GM20000 (cell line): Measurements from ENCODE around the gene DKC1.

Experiments used
- DNase-seq: peaks from one replicate; pipeline ENCODE4 v3.0.0; 2012; ENCODE audit warnings: low spot score
- TF ChIP-seq, protein P1 (sequence below): IDR thresholded peaks from 2 replicates; pipeline ENCODE4 v1.5.1; 2012; ENCODE audit warnings: mild to moderate bottlenecking, control low read depth; ENCODE audit errors: extremely low read depth, missing control alignments

The DKC1 gene

DNA sequence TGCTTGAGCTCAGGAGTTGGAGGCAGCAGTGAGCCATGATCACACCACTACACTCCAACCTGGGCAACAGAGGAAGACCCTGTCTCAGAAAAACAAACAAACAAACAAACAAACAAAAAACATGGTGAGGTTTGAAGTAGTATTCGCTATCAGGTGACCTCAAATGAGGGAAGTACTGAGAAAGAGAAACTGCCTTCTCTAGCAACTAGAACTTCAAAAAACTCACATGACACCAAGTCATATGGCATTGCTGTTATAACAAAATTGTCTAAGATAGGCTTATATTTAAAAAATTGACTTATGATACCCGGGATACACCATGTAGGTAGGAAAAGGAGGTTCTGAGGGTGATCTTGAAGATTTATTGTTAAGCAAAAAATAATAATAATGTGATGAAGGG, 32.4 kb downstream of the DKC1 start:
- TF ChIP-seq, protein P1, sequence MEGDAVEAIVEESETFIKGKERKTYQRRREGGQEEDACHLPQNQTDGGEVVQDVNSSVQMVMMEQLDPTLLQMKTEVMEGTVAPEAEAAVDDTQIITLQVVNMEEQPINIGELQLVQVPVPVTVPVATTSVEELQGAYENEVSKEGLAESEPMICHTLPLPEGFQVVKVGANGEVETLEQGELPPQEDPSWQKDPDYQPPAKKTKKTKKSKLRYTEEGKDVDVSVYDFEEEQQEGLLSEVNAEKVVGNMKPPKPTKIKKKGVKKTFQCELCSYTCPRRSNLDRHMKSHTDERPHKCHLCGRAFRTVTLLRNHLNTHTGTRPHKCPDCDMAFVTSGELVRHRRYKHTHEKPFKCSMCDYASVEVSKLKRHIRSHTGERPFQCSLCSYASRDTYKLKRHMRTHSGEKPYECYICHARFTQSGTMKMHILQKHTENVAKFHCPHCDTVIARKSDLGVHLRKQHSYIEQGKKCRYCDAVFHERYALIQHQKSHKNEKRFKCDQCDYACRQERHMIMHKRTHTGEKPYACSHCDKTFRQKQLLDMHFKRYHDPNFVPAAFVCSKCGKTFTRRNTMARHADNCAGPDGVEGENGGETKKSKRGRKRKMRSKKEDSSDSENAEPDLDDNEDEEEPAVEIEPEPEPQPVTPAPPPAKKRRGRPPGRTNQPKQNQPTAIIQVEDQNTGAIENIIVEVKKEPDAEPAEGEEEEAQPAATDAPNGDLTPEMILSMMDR: no peak
- DNase-seq: no peak

DNA sequence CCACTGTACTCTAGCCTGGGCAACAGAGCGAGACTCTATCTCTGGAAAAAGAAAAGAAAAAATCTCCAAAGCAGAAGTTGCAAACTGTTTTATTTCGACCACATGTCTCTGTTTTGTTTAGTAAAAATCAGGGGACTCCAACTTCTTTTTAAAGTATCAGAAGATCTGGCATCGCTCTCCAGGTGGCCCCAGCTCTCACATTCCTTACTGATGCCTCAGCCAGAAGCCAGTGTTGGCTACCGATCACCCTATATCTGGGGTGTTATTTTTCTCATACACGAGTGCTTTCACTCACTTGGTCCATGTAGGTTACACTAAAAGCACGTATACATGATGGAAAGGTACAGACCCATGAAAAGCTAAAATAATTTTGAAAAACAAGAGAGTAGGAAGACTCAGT, 34.3 kb downstream of the DKC1 start:
- TF ChIP-seq, protein P1: no peak
- no peak for DNase-seq

DNA sequence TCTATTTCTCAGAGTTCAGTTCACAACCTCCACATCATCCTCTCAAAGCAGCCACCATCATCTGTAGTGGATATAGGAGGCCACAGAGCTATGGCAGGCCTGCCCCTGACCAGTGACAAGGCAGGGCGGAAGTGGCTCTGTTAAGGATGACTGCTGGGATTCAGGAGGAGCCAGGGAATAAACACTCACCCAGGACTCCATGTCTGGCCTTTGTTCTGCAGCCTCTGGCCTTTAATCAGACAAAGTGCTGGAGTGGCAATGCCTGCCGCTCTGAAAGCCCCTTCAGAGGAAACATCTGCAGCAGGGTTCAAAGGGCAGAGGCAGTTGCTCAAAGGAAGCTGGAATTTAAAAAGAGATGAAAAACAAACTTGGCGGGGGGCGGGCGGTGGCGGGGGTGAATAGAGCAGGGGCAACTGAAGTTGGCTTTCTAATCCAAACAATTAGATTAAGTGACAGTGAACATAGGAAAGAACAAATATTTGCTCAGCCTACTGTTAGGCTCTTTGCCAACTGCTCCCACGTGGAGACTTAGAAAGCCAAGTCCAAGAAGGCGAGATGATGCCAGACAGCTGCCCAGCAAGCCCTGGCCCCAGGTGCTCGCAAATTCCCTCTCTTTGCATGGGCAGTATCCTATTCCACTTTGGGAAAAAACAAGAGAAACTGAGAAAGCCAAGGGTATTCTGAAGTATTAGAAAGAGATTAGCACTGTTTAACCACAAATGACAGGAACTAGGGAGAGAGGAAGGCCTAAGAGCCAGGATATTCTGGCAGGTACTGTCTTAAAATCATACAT, 37.1 kb downstream of the DKC1 start:
- TF ChIP-seq, protein P1: no peak
- no peak for DNase-seq

DNA sequence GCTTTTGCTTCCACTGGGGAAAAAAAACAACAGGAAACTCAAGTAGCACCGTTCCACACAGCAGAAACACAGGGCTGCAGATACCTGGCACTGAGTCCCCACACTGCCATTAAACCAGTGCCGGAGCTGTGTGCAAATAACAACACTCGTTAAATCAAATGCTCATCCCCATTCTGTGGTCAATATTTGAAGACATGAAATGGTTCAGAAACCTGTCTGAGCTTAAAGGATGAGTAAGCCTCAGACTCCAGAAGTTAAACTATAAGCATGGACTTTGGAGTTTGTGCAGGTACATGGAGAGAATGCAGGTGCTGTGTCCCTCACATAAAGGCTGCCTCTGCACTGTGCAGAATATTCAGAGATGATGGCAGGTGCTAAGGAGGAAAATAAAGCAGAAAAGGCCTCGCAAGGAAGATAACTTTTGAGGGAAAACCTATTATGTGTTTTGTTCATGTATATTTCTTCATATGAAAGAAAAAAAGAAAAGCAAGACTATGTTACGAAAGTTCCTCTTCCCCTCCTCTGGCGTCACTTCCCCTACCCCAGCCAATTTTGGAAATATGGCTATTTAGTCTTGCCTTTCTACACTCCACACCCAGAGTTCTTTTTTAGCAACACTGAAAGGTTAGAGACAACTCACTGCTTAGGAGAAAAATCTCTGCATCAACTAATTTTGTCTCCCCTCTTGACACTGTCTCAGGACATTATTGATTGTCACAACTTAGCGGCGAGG, 38.0 kb downstream of the DKC1 start:
- no peak for DNase-seq
- TF ChIP-seq, protein P1: no peak

DNA sequence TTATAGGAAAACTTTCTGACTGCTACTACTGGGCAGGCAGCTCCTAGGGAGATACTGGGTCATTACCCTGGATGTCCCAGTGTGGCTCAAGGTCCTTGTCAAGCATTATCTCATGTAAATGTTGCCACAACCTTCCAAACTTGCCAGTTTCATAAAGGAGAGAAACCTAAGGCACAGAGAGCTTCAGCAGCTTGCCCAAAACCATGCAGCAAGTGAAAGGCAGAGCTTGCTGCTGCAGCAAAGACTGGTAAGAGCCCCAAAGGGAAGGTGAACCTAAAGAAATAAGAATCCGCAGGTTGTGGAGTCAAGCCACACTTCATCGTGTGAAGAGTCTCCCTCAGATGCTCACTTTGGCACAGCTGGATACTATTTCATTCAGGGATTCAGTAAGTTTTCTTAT, 40.3 kb downstream of the DKC1 start:
- TF ChIP-seq, protein P1: no peak
- DNase-seq: no peak

DNA sequence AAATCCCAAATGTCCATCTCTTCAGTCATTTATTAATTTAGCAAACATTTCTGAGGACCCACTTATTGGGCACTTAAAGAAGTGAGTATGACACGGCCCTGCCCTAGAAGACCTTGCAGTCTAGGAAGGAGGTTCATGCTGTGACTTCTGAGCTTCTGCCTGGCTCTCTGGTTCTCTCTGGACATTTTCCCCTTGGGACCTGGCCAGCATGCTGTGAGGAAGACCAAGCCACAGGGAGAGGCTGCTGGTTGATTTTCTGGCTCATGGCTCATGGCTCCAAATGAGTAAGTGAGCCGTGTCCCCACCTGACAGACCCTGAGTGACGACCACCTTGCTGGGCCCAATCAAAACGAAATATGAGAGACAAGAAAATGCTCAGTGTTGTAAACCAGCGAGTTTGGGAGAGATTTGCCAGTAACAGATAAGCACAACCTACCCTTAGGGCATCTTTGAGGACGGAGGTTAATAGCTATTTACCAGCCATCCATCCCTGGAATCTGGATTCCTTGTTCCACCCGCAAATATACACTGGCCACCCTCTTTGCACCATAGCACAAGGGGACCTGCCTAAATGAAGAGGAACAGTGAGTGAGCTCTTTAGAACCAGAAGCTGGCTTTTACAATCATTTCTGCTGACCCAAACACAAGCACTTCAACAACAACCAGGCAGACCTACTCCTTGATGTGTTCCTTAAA, 41.7 kb downstream of the DKC1 start:
- no peak for DNase-seq
- TF ChIP-seq, protein P1: no peak

GRCh38 chrX:154804957-154805695, 42.5 kb downstream of the DKC1 start, which contains the start of gene MPP1:
MPP1 (minus strand) TSS chrX:154805485; CDS start chrX:154805373, 112 bp downstream.
- TF ChIP-seq, protein P1: no peak
- peak; percentile 88 for DNase-seq
